Measurements from ENCODE around the gene LTBR. TPM values are rescaled to one million over a fixed set of nuclear protein-coding genes. Genes with fewer than 3 reads are reported as not detected.

LTBR gene
- total RNA-seq, 3 donors from 2014 or later = 114 to 142 (median 135) TPM

DNA sequence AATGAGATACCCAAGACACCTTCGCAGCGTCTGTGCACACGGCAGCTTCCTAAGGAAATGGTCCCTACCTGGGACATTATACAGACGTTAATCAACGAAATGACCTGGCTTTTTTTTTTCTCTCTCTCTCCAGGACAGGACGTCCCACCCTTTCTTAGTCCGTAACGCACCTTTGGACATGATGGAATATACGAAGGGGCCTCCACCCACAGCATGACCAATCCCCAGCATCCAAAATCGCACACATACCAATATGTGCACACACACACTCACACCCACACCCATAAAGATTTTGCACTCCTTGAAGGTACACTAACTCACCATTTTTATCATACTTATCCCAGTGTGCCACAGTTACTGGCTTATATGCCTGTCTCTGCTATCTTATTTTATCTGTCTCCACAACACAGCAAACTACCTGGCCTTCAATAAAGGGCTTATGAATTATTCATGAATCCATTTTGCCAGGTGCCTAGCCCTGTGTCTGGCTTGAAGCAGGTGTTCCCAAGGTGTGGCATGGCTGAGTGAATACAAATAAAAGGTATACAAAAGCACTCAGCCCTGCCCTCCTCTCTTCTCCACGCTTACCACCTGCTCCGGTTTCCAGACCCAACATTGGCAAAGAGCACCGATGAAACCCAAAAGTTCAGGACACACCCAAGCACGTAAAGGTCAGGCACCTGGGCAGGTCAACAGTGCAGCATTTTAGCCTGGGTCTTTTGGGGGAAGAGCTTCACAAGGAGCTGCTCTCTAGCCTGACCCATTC is 10.8 kb upstream of the LTBR start:
- DNase-seq = peak in 2 of 3 donors; percentile 58 to 78
- Histone ChIP-seq H3K4me1 (ENCODE audit: low read depth) (peaks cover 62% of the 10 kb centered on the region), H3K4me3 (no peak overlapping the region), H3K36me3 (ENCODE audit: low read depth) (no peaks in the 10 kb centered on the region), H3K9me3 (no peaks in the 10 kb centered on the region)
- intact Hi-C loops (cut with DNase I, micrococcal nuclease) = no loop called here
- peak; percentile 50 for ATAC-seq
- TF ChIP-seq, protein P1, sequence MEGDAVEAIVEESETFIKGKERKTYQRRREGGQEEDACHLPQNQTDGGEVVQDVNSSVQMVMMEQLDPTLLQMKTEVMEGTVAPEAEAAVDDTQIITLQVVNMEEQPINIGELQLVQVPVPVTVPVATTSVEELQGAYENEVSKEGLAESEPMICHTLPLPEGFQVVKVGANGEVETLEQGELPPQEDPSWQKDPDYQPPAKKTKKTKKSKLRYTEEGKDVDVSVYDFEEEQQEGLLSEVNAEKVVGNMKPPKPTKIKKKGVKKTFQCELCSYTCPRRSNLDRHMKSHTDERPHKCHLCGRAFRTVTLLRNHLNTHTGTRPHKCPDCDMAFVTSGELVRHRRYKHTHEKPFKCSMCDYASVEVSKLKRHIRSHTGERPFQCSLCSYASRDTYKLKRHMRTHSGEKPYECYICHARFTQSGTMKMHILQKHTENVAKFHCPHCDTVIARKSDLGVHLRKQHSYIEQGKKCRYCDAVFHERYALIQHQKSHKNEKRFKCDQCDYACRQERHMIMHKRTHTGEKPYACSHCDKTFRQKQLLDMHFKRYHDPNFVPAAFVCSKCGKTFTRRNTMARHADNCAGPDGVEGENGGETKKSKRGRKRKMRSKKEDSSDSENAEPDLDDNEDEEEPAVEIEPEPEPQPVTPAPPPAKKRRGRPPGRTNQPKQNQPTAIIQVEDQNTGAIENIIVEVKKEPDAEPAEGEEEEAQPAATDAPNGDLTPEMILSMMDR (IDR thresholded peaks at IDR 0.05) = no peak

DNA sequence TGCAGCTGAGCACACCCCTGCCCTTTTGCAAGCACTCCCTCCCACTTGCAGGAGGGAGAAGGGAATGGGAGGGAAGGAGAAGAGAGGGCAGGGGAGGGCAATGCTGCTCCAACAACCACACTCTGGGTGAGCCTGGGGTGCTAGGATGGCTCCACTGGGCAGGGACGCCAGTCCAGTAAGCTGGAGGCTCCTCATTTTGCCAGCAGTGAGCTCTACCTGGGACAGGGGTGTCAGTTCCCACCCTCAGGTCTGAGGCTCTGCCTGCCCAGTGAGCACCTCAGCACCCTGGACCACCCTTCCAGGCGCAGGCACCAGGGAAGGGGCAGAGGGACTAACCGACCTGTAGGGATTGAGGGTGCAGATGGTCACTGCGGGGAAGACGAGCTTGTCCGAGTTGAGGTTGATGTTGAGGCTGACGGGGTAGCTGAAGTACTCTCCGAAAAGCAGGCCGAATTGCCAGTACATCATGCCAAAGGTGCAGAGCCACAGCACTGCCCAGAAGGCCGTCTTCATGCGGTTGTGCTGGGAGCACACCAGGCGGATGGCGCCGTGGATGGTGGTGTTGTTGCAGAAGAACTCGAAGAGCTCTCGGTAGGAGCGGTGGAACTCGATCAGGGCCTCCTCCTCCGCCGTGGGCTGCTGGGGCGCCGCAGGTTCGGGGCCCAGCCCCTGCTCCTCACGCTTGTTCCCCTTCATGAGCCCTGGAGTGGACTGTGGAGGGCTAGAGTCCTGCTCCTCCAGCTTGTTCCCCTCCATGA is 9.8 kb upstream of the LTBR start:
- Histone ChIP-seq H3K4me1 (ENCODE audit: low read depth) (peaks cover 67% of the 10 kb centered on the region), H3K9me3 (no peaks in the 10 kb centered on the region), H3K36me3 (ENCODE audit: low read depth) (no peaks in the 10 kb centered on the region), H3K4me3 (peak overlapping the region; percentile 27)
- no peak for ATAC-seq
- intact Hi-C loops (cut with DNase I, micrococcal nuclease) = no loop called here
- TF ChIP-seq, protein P1 (IDR thresholded peaks at IDR 0.05) = no peak
- peak in 1 of 3 donors; percentile 56 for DNase-seq

DNA sequence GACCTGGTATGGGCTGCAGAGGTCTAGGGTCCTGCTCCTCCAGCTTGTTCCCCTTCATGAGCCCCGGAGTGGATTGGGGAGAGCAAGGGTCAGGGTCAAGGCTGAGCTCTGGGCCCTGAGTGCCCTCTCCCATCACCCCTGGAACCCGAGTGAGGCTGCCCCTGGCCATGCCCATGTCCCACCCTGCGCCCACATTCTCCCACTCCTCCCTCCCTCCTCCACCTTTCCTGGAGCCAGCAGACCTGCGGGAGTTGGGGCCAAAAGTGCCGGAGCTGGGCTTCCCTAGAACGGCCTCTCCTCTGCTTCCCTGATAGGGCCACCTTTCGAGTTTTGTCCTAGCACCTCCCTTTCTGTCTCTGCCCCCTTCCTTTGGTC is 9.2 kb upstream of the LTBR start:
- TF ChIP-seq, protein P1 (IDR thresholded peaks at IDR 0.05) = no peak
- H3K9me3 ChIP-seq = no peaks in the 10 kb centered on the region
- peaks cover 65% of the 10 kb centered on the region for H3K4me1 ChIP-seq (ENCODE audit: low read depth)
- peak overlapping the region; percentile 27 for H3K4me3 ChIP-seq
- DNase-seq (peak in 1 of 3 donors; percentile 60), ATAC-seq (no peak)
- intact Hi-C loops (cut with DNase I, micrococcal nuclease) = no loop called here
- H3K36me3 ChIP-seq (ENCODE audit: low read depth) = no peaks in the 10 kb centered on the region

DNA sequence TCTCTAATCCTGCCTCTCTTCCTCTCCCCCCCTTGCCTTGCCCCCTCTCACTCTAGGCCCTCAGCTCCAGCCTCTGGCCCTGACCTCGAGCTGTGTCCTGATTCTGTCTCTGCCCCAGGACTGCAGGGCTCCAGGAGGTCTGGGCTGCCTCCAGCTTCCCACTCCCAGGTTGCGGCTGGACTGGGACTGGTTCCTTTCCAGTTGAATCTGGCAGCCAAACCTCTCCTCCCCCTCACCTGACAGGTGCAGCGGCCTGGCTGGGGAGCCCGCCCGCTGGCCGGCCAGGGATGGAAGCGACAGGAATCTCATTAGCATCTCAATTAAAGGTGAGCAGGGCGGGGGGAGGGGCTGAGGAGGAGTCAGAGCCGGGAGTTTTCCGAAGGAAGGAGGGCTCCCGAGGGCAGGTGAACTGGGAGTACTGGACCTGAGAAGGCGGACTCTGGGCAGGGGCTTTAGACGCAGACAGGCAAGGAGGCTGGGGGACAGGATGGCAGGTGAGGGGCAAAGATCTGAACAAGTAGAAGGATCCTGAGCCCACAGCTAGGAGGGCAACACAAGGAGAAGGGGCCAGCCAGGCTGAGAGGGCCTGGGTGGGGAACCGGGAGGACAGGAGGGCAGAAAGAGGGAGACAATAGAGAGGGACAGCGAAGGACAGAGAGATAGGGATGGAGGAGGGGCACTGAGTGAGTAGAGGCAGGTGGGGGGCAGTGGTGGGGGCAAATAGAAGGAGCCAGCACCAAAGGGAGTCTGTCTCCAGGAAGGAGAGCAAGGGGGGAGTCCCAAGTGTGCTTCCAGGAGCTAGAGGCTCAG is 8.5 kb upstream of the LTBR start, which contains the start of gene SCNN1A:
SCNN1A (minus strand) TSS at position 295 of the 810 bp plus-strand sequence. CDS start 780 bp downstream, outside the sequence.
- H3K9me3 ChIP-seq = no peaks in the 10 kb centered on the region
- H3K4me1 ChIP-seq (ENCODE audit: low read depth) = peaks cover 60% of the 10 kb centered on the region
- peak; percentile 84 to 91 (median 89) for DNase-seq
- TF ChIP-seq, protein P1 (IDR thresholded peaks at IDR 0.05) = no peak
- ATAC-seq = peak; percentile 53
- H3K36me3 ChIP-seq (ENCODE audit: low read depth) = no peaks in the 10 kb centered on the region
- peak within 1 kb of the TSS; percentile 27 for H3K4me3 ChIP-seq
- intact Hi-C loops (cut with DNase I, micrococcal nuclease) = no loop called here

DNA sequence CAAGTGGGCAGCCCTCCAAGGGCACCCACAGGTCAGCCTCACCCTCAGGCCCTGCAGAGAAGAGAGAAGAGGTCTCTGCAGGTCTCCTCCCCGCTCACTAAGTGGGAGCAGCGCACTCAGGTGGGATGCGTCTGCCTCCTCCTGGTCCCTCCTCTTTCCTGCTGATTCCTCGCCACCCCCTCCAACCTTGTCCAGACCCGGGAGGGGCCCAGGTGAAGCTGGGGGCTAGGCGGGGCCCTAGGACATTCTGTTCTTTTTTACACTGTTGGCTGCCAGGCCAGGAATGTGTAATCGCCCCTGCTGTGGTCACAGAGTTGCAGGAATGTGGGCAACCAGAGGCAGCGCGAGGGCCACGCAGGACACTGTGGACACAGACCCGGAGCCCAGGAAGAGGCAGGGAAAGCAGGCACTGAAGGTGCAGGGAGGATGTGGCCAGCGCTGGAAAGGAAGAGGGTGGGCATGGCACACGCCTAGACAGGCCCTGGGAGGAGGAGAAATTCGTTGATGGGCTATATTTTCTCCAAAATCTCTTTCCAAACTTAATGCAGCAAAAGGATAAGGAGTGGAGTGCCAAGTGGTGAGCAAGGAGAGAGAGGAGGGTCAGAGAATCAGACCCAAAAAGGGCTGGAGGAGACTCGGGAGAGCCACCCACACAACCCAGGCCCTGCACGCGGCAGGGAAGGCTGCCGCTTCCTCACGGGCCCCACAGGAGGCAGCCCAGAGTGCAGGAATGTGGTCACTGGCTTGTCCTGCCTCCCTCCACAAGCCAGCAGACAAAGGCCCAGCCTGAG is 7.7 kb upstream of the LTBR start:
- intact Hi-C loops (cut with DNase I, micrococcal nuclease) = no loop called here

More for the DNA sequence above, 7.7 kb upstream of the LTBR start:
- Histone ChIP-seq H3K4me3 (no peak overlapping the region), H3K4me1 (ENCODE audit: low read depth) (peaks cover 53% of the 10 kb centered on the region), H3K9me3 (no peaks in the 10 kb centered on the region), H3K36me3 (ENCODE audit: low read depth) (no peaks in the 10 kb centered on the region)
- TF ChIP-seq, protein P1 (IDR thresholded peaks at IDR 0.05) = peak; percentile 42
- ATAC-seq (peak; percentile 47), DNase-seq (peak in 2 of 3 donors; percentile 76 to 77)
